NB4 (cell line): Measurements from ENCODE around the gene FXYD7.

Experiments used
- DNase-seq: peaks from one replicate; pipeline ENCODE4 v3.0.0; 2010; ENCODE audit warnings: low read depth
- H3K4me3 ChIP-seq: one replicate; pipeline ENCODE4 v1.5.1; 2011; ENCODE audit warnings: mild to moderate bottlenecking, low read depth, low read length, moderate library complexity
- MAX ChIP-seq: IDR thresholded peaks from 2 replicates; pipeline ENCODE4 v1.6.1; 2011; ENCODE audit warnings: low read depth, low read length
- MYC ChIP-seq: IDR thresholded peaks from 2 replicates; pipeline ENCODE4 v1.6.1; 2011; ENCODE audit warnings: low read depth, low read length
- POLR2A ChIP-seq: IDR thresholded peaks from 2 replicates; pipeline ENCODE4 v1.6.1; 2011; ENCODE audit warnings: mild to moderate bottlenecking; ENCODE audit not compliant: insufficient read length; ENCODE audit errors: extremely low read depth
- TF ChIP-seq, protein P1 (sequence below): IDR thresholded peaks from one replicate; pipeline ENCODE4 v1.5.1; 2012; ENCODE audit warnings: low read depth, low read length

The FXYD7 gene

DNA sequence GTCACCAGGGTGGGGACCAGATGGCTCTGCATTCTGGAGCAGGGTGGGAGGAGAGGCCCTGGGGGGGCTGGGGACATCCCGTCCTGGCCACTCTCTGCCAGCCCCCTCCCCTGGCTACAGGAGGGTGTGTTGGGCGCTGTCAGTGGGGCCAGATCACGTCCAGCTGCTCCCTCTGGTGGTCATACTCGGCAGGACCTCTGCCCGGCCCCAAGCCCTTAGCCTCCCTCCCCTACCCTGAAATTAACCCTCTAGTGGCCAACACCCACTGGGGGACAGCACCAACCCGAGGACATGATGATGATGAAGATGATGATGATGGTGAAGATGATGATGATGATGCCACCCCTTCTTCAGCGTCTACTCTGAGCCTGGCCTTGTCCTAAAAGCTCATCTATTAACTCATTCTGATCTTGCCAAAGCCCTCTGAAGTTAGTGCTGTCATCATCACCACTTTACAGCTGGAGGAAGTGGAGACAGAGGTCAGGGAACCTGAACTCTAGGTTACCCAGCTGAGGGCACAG is 7.6 kb upstream of the FXYD7 start:
- DNase-seq: peak; percentile 60
- TF ChIP-seq POLR2A: no peak
- TF ChIP-seq MYC: peak; percentile 17; the same call in 1 of the 2 replicates
- TF ChIP-seq, protein P1, sequence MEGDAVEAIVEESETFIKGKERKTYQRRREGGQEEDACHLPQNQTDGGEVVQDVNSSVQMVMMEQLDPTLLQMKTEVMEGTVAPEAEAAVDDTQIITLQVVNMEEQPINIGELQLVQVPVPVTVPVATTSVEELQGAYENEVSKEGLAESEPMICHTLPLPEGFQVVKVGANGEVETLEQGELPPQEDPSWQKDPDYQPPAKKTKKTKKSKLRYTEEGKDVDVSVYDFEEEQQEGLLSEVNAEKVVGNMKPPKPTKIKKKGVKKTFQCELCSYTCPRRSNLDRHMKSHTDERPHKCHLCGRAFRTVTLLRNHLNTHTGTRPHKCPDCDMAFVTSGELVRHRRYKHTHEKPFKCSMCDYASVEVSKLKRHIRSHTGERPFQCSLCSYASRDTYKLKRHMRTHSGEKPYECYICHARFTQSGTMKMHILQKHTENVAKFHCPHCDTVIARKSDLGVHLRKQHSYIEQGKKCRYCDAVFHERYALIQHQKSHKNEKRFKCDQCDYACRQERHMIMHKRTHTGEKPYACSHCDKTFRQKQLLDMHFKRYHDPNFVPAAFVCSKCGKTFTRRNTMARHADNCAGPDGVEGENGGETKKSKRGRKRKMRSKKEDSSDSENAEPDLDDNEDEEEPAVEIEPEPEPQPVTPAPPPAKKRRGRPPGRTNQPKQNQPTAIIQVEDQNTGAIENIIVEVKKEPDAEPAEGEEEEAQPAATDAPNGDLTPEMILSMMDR: peak; percentile 61
- H3K4me3 ChIP-seq: no peak overlapping the region

DNA sequence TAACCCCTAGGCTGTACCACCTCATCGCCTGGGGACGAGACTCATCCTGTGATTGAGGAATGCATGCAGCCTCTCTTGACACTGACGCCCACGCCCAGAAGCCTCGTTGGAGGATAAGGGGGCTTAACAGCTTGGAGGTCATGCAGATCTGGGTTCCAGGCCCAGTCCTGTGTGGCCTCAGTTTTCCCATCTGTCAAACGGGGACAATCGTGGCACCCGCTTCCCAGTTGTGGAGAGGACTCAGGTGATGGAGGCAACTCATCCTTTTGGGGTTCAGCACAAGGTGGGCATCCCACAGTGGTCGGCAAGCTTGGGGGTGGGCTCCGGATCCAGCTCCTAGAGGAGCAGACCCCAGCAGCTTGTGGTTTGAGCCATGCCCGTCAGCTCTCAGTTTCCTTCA is 6.8 kb upstream of the FXYD7 start:
- H3K4me3 ChIP-seq: no peak overlapping the region
- DNase-seq: no peak
- TF ChIP-seq, protein P1: no peak
- TF ChIP-seq POLR2A (no peak), MYC (no peak), MAX (no peak)

DNA sequence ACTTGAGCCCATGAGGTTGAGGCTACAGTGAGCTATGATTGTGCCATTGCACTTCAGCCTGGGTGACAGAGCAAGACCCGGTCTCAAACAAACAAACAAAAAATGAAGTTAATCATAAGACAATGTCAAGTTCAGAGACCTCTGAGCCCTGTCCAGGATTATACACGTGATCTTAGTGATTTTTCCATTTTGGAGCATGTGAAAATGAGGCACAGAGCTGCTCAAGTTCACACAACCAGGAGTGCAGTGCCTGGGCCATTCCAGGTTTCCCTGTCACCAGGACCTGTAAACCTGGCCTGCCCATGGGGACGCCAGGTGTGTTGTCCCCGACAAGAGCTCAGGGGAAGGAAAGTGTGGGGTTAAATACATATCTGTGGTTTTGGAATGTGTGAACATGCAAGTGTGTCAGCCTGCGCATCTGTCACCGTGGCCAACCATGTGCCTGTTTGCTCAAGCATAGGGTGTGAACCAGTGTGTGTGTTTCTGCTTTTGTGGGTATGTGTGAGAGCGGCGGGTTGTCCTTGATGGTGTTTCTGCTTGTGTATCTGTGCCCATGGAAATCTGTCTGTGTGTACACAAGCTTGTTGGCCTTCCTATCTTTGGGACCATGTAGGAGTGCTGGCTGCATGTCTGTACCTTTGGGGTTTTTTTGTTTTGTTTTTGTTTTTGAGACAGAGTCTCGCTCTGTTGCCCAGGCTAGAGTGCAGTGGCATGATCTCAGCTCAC is 5.9 kb upstream of the FXYD7 start:
- no peak overlapping the region for H3K4me3 ChIP-seq
- DNase-seq: no peak
- TF ChIP-seq MYC (no peak), MAX (no peak), POLR2A (no peak)
- TF ChIP-seq, protein P1: no peak

GRCh38 chr19:35138305-35138892 is 4.7 kb upstream of the FXYD7 start, which contains the start of gene FXYD1:
Gene FXYD1 (plus strand): TSS chr19:35138824. CDS start chr19:35140080, 1,256 bp downstream.
- no peak for DNase-seq
- no peak within 1 kb of the TSS for H3K4me3 ChIP-seq
- TF ChIP-seq MAX: no peak
- TF ChIP-seq POLR2A: no peak
- TF ChIP-seq, protein P1: no peak
- TF ChIP-seq MYC: no peak

GRCh38 chr19:35140207-35140961 is 2.7 kb upstream of the FXYD7 start:
- TF ChIP-seq POLR2A: no peak
- TF ChIP-seq, protein P1: no peak
- TF ChIP-seq MAX: no peak
- TF ChIP-seq MYC: no peak
- no peak overlapping the region for H3K4me3 ChIP-seq

More at GRCh38 chr19:35140207-35140961, 2.7 kb upstream of the FXYD7 start:
- DNase-seq: no peak
